ENCODE measurements around the gene LRRC30.

- TF ChIP-seq CTCF (IDR thresholded peaks at IDR 0.05; ENCODE audit: insufficient read depth, low read length, poor library complexity, severe bottlenecking) (peak; percentile 42), EZH2phosphoT487 (conservative IDR thresholded peaks at IDR 0.05; ENCODE audit: low read length) (no peak)
Measured at GRCh38 chr18:7221424-7222155, 9.3 kb upstream of the LRRC30 start.

Measured in SU-DHL-6 (cell line).